ENCODE data around the gene KTN1.

GRCh38 chr14:55568618-55569017 lies 11.4 kb upstream of the KTN1 start:
- TF ChIP-seq GATA3 (IDR thresholded peaks at IDR 0.05; ENCODE audit: low read depth, low read length): no peak
- TF ChIP-seq GATA2 (IDR thresholded peaks at IDR 0.05; ENCODE audit: low read depth, low read length): no peak

Data from SH-SY5Y (cell line).